Neural cell (in vitro differentiated cells): Measurements from ENCODE around the gene RGS19. TPM values are rescaled to one million over a fixed set of nuclear protein-coding genes. Genes with fewer than 3 reads are reported as not detected.

Source experiments
- H2AFZ ChIP-seq: fragments of 200-600, 300-800 bp; sonication (generic), shearing (Covaris generic); 2 replicates; pipeline ENCODE4 v1.6.0; 2014; ENCODE audit warnings: low read depth, mild to moderate bottlenecking, antibody characterized with exemption, low read length, moderate library complexity
- H3F3A ChIP-seq: fragments of 200-600 bp; shearing (Covaris generic); 2 replicates; pipeline ENCODE4 v1.6.1; 2016; ENCODE audit warnings: mild to moderate bottlenecking, moderate library complexity, mixed read lengths, antibody characterized with exemption, low read length; ENCODE audit not compliant: insufficient read depth, poor library complexity, severe bottlenecking
- H3K27ac ChIP-seq: fragments of 200-600, 300-800 bp; sonication (generic), shearing (Covaris generic); 2 replicates; pipeline ENCODE4 v1.5.1; 2014; ENCODE audit warnings: mild to moderate bottlenecking, low read length, moderate library complexity
- H3K27me3 ChIP-seq: fragments of 300-800, 200-600 bp; sonication (generic), shearing (Covaris generic); 2 replicates; pipeline ENCODE4 v1.6.0; 2014; ENCODE audit warnings: mild to moderate bottlenecking, low read depth, low read length, moderate library complexity; ENCODE audit not compliant: insufficient read depth
- H3K36me3 ChIP-seq: fragments of 300-800, 200-600 bp; sonication (generic), shearing (Covaris generic); 2 replicates; pipeline ENCODE4 v1.5.1; 2014; ENCODE audit warnings: mild to moderate bottlenecking, antibody characterized with exemption, low read length, moderate library complexity; ENCODE audit not compliant: insufficient read depth
- H3K4me2 ChIP-seq: fragments of 300-800, 200-600 bp; sonication (generic), shearing (Covaris generic); 2 replicates; pipeline ENCODE4 v1.6.0; 2014; ENCODE audit warnings: mild to moderate bottlenecking, low read length
- H3K4me3 ChIP-seq: fragments of 300-800, 200-600 bp; sonication (generic), shearing (Covaris generic); 2 replicates; pipeline ENCODE4 v1.5.1; 2014; ENCODE audit warnings: mild to moderate bottlenecking, low read length, moderate library complexity
- H3K79me2 ChIP-seq: fragments of 200-600 bp; shearing (Covaris generic); replicated peaks from 2 replicates; pipeline ENCODE4 v1.6.0; 2014; ENCODE audit warnings: mild to moderate bottlenecking, low read length, moderate library complexity; ENCODE audit not compliant: insufficient read depth
- H3K9ac ChIP-seq: fragments of 300-800, 200-600 bp; sonication (generic), shearing (Covaris generic); 2 replicates; pipeline ENCODE4 v1.6.1; 2016; ENCODE audit warnings: mild to moderate bottlenecking, low read length, mixed read lengths
- H3K9me2 ChIP-seq: fragments of 200-600 bp; shearing (Covaris generic); 2 replicates; pipeline ENCODE4 v1.6.1; 2016; ENCODE audit warnings: mild to moderate bottlenecking, low read length, mixed read lengths; ENCODE audit not compliant: insufficient read depth
- H3K9me3 ChIP-seq: fragments of 200-600, 300-800 bp; sonication (generic), shearing (Covaris generic); 2 replicates; pipeline ENCODE4 v1.6.1; 2016; ENCODE audit warnings: mild to moderate bottlenecking, mixed run types, low read length, moderate library complexity, mixed read lengths
- H4K20me1 ChIP-seq: fragments of 200-600 bp; shearing (Covaris generic); 2 replicates; pipeline ENCODE4 v1.6.1; 2016; ENCODE audit warnings: mild to moderate bottlenecking, mixed run types; ENCODE audit not compliant: insufficient read depth
- CTCF ChIP-seq: fragments of 450-650 bp; IDR thresholded peaks from 2 replicates; pipeline ENCODE4 v1.5.1; 2014; ENCODE audit warnings: antibody characterized with exemption, mild to moderate bottlenecking, moderate library complexity; ENCODE audit not compliant: poor library complexity, severe bottlenecking
- EP300 ChIP-seq: fragments of 450-650 bp; conservative IDR thresholded peaks from 2 replicates; pipeline ENCODE4 v1.6.1; 2014; ENCODE audit warnings: antibody characterized with exemption, mild to moderate bottlenecking, moderate library complexity; ENCODE audit not compliant: poor library complexity, severe bottlenecking
- EZH2 ChIP-seq: fragments of 200-600, 300-800 bp; shearing (Covaris generic), sonication (generic); IDR thresholded peaks from 2 replicates; pipeline ENCODE4 v1.6.1; 2014; ENCODE audit warnings: antibody characterized with exemption, low read length, borderline replicate concordance, mild to moderate bottlenecking; ENCODE audit not compliant: insufficient read depth, poor library complexity, severe bottlenecking
- MXI1 ChIP-seq: fragments of 450-650 bp; conservative IDR thresholded peaks from 2 replicates; pipeline ENCODE4 v1.6.1; 2014; ENCODE audit warnings: antibody characterized with exemption, mild to moderate bottlenecking; ENCODE audit not compliant: poor library complexity, severe bottlenecking
- POLR2AphosphoS5 ChIP-seq: IDR thresholded peaks from 2 replicates; pipeline ENCODE4 v1.6.1; 2012
- RAD21 ChIP-seq: fragments of 450-650 bp; conservative IDR thresholded peaks from 2 replicates; pipeline ENCODE4 v1.6.1; 2014; ENCODE audit warnings: antibody characterized with exemption, mild to moderate bottlenecking, moderate library complexity
- REST ChIP-seq: IDR thresholded peaks from 2 replicates; pipeline ENCODE4 v1.6.1; 2012; ENCODE audit warnings: borderline replicate concordance
- SMC3 ChIP-seq: fragments of 450-650 bp; conservative IDR thresholded peaks from 2 replicates; pipeline ENCODE4 v1.6.1; 2014; ENCODE audit warnings: antibody characterized with exemption, mild to moderate bottlenecking, moderate library complexity; ENCODE audit not compliant: poor library complexity
- TAF1 ChIP-seq: IDR thresholded peaks from 2 replicates; pipeline ENCODE4 v1.6.1; 2012; ENCODE audit warnings: low read depth
- polyA plus RNA-seq: library from polyadenylated mRNA; depleted of rRNA; stranded (reverse); fragments of >200 nt; gene quantifications from 2 replicates; pipeline ENCODE4 v1.2.3, GENCODE V29; 2014

RGS19 gene
- polyA plus RNA-seq, 1 donor from 2014 or later, result 3.4 TPM

DNA sequence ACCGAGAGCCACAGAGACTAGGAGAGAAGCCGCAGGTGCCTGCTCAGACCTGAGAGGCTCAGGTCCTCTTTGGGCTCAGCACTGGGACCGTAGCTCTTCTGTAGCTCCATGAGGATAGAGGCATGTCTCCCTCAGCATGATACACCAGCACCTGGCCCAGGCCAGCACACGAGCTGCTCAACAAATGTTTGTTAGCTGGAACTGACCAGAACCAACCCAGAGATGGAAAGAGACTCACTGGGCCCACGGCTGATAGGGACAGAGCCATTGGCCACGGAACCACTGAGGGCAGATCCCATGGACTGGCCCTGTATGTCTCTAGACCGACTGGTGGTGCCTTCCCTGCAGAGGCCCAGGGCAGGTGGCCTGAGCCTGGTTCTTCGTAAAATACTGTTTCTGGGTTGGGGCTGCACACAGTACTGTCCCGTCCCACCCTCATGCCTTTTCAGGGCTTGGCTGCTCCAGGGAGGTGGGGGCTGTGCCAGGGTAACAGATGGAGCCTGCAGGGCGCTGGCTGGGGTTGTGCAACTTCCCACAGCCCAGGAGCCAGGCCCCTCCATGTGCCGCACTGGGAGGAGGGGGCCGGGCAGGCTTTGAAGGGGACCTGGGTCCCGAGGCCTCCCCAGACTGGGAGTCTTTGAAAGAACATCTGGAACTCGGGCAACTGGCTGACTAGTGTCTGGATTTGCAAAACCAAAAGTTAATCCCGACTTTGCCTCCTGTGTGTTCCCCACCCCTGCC is 38.1 kb downstream of the RGS19 start:
- Histone ChIP-seq H3K79me2 (no peaks in the 10 kb centered on the region), H3K27ac (no peak overlapping the region), H4K20me1 (no peaks in the 10 kb centered on the region), H3K36me3 (no peaks in the 10 kb centered on the region), H3K27me3 (peaks cover 91% of the 10 kb centered on the region), H2AFZ (no peak overlapping the region), H3K4me3 (no peak overlapping the region), H3K4me2 (no peak overlapping the region), H3F3A (no peaks in the 10 kb centered on the region), H3K9me2 (no peaks in the 10 kb centered on the region), H3K9ac (no peak overlapping the region), H3K9me3 (no peaks in the 10 kb centered on the region)
- no peak for TF ChIP-seq POLR2AphosphoS5
- TF ChIP-seq MXI1, result no peak
- no peak for TF ChIP-seq TAF1
- no peak for TF ChIP-seq REST
- no peak for TF ChIP-seq CTCF

DNA sequence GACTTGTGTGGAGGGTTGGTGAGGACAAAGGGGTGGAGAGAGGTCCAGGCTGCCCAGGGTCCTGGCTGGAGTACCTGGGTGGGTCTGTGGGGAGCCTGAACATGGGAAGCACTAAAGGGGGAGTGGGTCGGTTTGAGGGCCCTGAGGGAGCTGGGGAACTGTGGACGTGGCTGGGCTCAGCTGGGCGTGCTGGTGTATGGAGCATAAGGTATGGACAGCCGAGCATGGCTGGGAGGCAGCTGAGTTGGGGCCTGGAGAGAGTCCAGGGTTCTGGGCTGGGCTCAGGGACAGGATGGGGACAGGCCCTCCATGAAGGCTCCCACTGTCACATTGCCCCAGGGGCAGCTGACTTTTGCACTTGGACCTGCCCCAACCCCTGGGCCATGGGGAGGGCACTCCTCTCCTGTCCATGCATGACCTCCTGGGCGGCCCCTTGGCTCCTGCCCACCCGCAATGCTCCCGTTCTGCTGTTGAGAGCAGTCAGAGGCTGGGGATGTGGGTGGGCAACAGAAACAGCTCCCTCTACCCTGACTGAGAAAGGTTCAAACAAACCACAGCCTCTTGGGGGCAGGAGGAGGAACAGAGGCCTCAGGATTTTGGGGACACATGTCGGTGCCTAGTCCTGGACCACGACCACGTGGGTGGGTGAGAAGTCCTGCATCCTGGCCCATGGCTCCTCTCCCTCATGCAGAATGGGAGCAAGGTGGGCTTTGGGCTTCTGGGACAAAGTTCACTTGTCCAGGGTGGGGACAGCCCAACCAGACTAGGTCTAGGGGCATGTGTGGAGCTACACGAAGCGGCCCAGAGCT is 38.9 kb downstream of the RGS19 start:
- Histone ChIP-seq H3K9me3 (no peaks in the 10 kb centered on the region), H3K27ac (no peak overlapping the region), H3K36me3 (no peaks in the 10 kb centered on the region), H3F3A (no peaks in the 10 kb centered on the region), H3K27me3 (peaks cover 83% of the 10 kb centered on the region), H3K9ac (no peak overlapping the region), H3K9me2 (no peaks in the 10 kb centered on the region), H3K4me2 (no peak overlapping the region), H4K20me1 (no peaks in the 10 kb centered on the region), H2AFZ (no peak overlapping the region), H3K4me3 (no peak overlapping the region), H3K79me2 (no peaks in the 10 kb centered on the region)
- TF ChIP-seq TAF1 (no peak), POLR2AphosphoS5 (no peak), CTCF (no peak), SMC3 (no peak), REST (no peak), EZH2 (no peak), RAD21 (no peak), MXI1 (no peak), EP300 (no peak)
